A673 (cell line): ENCODE results near the gene TTF1. TPM values are rescaled to one million over a fixed set of nuclear protein-coding genes. Genes with fewer than 3 reads are reported as not detected.

Experiments used
- BruUV-seq: library from RNA; stranded (reverse); fragments of 400-500 nt; replicated peaks from 2 replicates; lab custom pipeline; 2021; lab: Mats Ljungman, UMichigan
- CTCF ChIA-PET: fragments of 300-600 bp; sonication (Branson Sonifier 250); formaldehyde crosslinking; loops from one replicate; lab custom pipeline; 2022; ENCODE audit warnings: antibody characterized with exemption; lab: Charles Lee
- POLR2A ChIA-PET: fragments of 300-600 bp; sonication (Branson Sonifier 250); formaldehyde crosslinking; loops from one replicate; lab custom pipeline; 2022; ENCODE audit warnings: antibody characterized with exemption; ENCODE audit not compliant: low non-redundant PET; lab: Charles Lee
- DNase-seq: peaks from one replicate; pipeline ENCODE4 v3.0.0-alpha.2; 2015; ENCODE audit warnings: low spot score
- H3K27ac ChIP-seq: fragments of 200-600 bp; sonication (generic); 2 replicates; pipeline ENCODE4 v1.5.1; 2016; ENCODE audit warnings: mixed run types, low read depth, mild to moderate bottlenecking, mixed read lengths, antibody characterized with exemption, low read length; ENCODE audit not compliant: poor library complexity, severe bottlenecking
- H3K27me3 ChIP-seq: fragments of 200-600 bp; sonication (generic); replicated peaks from 2 replicates; pipeline ENCODE4 v1.6.1; 2017; ENCODE audit warnings: mixed run types, low read depth, mild to moderate bottlenecking, mixed read lengths, antibody characterized with exemption, low read length; ENCODE audit not compliant: insufficient read depth, poor library complexity
- H3K36me3 ChIP-seq: fragments of 200-600 bp; sonication (generic); 2 replicates; pipeline ENCODE4 v1.6.1; 2016; ENCODE audit warnings: mixed run types, mild to moderate bottlenecking, mixed read lengths, antibody characterized with exemption, low read length; ENCODE audit not compliant: insufficient read depth, poor library complexity, severe bottlenecking
- H3K4me1 ChIP-seq: fragments of 200-600 bp; sonication (generic); 2 replicates; pipeline ENCODE4 v1.6.1; 2017; ENCODE audit warnings: mixed run types, mild to moderate bottlenecking, mixed read lengths, antibody characterized with exemption, low read length; ENCODE audit not compliant: insufficient read depth, poor library complexity, severe bottlenecking
- H3K4me3 ChIP-seq: fragments of 200-600 bp; sonication (generic); 2 replicates; pipeline ENCODE4 v1.5.1; 2016; ENCODE audit warnings: low read depth, mixed run types, mild to moderate bottlenecking, mixed read lengths, low read length; ENCODE audit not compliant: poor library complexity, severe bottlenecking
- H3K9me3 ChIP-seq: fragments of 200-600 bp; sonication (generic); 2 replicates; pipeline ENCODE4 v1.6.1; 2016; ENCODE audit warnings: mixed run types, low read depth, mild to moderate bottlenecking, mixed read lengths, antibody characterized with exemption, low read length; ENCODE audit not compliant: poor library complexity, severe bottlenecking
- CTCF ChIP-seq: fragments of 300-800, 200-600 bp; sonication (generic); conservative IDR thresholded peaks from 2 replicates; pipeline ENCODE4 v1.5.1; 2017; ENCODE audit warnings: low read depth, mild to moderate bottlenecking, antibody characterized with exemption, low read length, moderate library complexity, mixed read lengths
- EZH2 ChIP-seq: fragments of 200-600 bp; sonication (generic); IDR thresholded peaks from 2 replicates; pipeline ENCODE4 v1.6.1; 2017; ENCODE audit warnings: borderline replicate concordance, low read depth, mild to moderate bottlenecking, mixed read lengths, antibody characterized with exemption, low read length; ENCODE audit not compliant: poor library complexity, severe bottlenecking
- intact Hi-C: fragments of 100-400 bp; cut with micrococcal nuclease; formaldehyde crosslinking; loops from one replicate; pipeline ENCODE4 v1.10.0; 2022; ENCODE audit not compliant: unreplicated experiment
- total RNA-seq: library from RNA; stranded (reverse); gene quantifications from 2 replicates; pipeline ENCODE4 v1.2.3, GENCODE V29; 2021

Gene TTF1
- total RNA-seq, 1 experiment from 2014 or later, result 27.5 TPM

GRCh38 chr9:132367613-132368313 lies 38.9 kb downstream of the TTF1 start:
- Histone ChIP-seq H3K27ac (no peak overlapping the region), H3K36me3 (no peaks in the 10 kb centered on the region), H3K9me3 (no peaks in the 10 kb centered on the region), H3K4me3 (no peak overlapping the region), H3K4me1 (peaks cover 6% of the 10 kb centered on the region), H3K27me3 (no peaks in the 10 kb centered on the region)
- ChIA-PET CTCF (no interaction called here), POLR2A (no interaction called here)
- intact Hi-C loops, result no loop called here
- no TSS peak for BruUV-seq
- DNase-seq, result no peak
- TF ChIP-seq CTCF, result no peak
- no peak for TF ChIP-seq EZH2

GRCh38 chr9:132366481-132366880 lies 40.2 kb downstream of the TTF1 start:
- ChIA-PET POLR2A (no interaction called here), CTCF (no interaction called here)
- H3K36me3 ChIP-seq, result no peaks in the 10 kb centered on the region
- BruUV-seq, result no TSS peak
- H3K9me3 ChIP-seq, result no peaks in the 10 kb centered on the region
- H3K27ac ChIP-seq, result no peak overlapping the region
- no peak overlapping the region for H3K4me3 ChIP-seq
- intact Hi-C loops, result no loop called here
- no peaks in the 10 kb centered on the region for H3K27me3 ChIP-seq
- no peak for TF ChIP-seq CTCF
- no peak for TF ChIP-seq EZH2
- DNase-seq, result no peak
- H3K4me1 ChIP-seq, result no peaks in the 10 kb centered on the region

GRCh38 chr9:132365986-132366385 lies 40.7 kb downstream of the TTF1 start:
- H3K27me3 ChIP-seq, result no peaks in the 10 kb centered on the region
- BruUV-seq, result no TSS peak
- no peaks in the 10 kb centered on the region for H3K4me1 ChIP-seq
- ChIA-PET POLR2A (no interaction called here), CTCF (no interaction called here)
- no peaks in the 10 kb centered on the region for H3K36me3 ChIP-seq
- intact Hi-C loops, result no loop called here
- no peak overlapping the region for H3K4me3 ChIP-seq
- no peak overlapping the region for H3K27ac ChIP-seq
- TF ChIP-seq EZH2 (no peak), CTCF (no peak)
- DNase-seq, result no peak
- no peaks in the 10 kb centered on the region for H3K9me3 ChIP-seq
